Effector memory CD8-positive, alpha-beta T cell (primary cell): ENCODE data around the gene DHPS.

ENCODE experiments used
- ATAC-seq: fragments of 150-1000 bp; cut with Tn5 transposase; replicated peaks from 2 replicates; pipeline ENCODE4 v1.10.0; 2021; ENCODE audit warnings: mild to moderate bottlenecking, moderate library complexity
- DNase-seq, 3 experiments: peaks; one replicate each; pipeline ENCODE4 v3.0.0; 2021
- H3K27ac Mint-ChIP-seq, 2 donors: one replicate each; pipeline ENCODE4 v1.8.0; 2022; ENCODE audit warnings: mild to moderate bottlenecking in 2 of 2, mixed read lengths in 2 of 2, moderate library complexity in 2 of 2
- H3K27me3 Mint-ChIP-seq, 2 donors: one replicate each; pipeline ENCODE4 v1.8.0; 2022; ENCODE audit warnings: mixed read lengths in 2 of 2
- H3K36me3 Mint-ChIP-seq: one replicate; pipeline ENCODE4 v1.8.0; 2022; ENCODE audit warnings: mild to moderate bottlenecking, moderate library complexity, mixed read lengths; ENCODE audit not compliant: insufficient read depth
- H3K4me1 Mint-ChIP-seq, 2 donors: one replicate each; pipeline ENCODE4 v1.8.0; 2022; ENCODE audit warnings: low read depth in 2 of 2, mixed read lengths in 2 of 2
- H3K4me3 Mint-ChIP-seq, 2 donors: one replicate each; pipeline ENCODE4 v1.8.0; 2022; ENCODE audit warnings: mild to moderate bottlenecking in 2 of 2, mixed read lengths in 2 of 2, moderate library complexity in 2 of 2
- H3K9me3 Mint-ChIP-seq, 2 donors: one replicate each; pipeline ENCODE4 v1.8.0; 2022; ENCODE audit warnings: mixed read lengths in 2 of 2

Gene DHPS

DNA sequence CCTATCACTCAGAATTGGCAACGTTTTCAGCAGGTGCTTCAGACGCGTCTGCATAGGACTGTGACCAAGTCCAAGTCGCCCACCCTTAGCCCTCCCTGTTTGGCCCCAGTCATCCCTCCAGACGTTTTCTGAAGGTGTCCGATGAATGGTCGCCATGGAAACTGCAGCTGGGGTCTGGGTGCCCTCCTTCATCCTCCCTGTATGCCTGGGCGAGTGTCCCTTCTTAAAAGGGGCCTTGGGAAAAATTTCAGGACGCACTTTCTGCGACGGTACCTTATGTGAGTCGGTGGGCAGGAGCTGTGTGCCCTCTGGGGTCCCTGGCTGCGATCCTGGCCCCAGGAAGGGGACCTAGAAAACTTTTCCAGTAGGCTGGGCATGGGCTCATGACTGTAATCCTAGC lies 40.2 kb downstream of the DHPS start:
- peaks cover 5% of the 10 kb centered on the region for H3K36me3 Mint-ChIP-seq
- H3K27ac Mint-ChIP-seq: no peak overlapping the region
- H3K4me1 Mint-ChIP-seq: peaks cover 6 to 8% of the 10 kb centered on the region in 2 donors
- H3K9me3 Mint-ChIP-seq: no peaks in the 10 kb centered on the region
- DNase-seq (no peak), ATAC-seq (no peak)
- no peaks in the 10 kb centered on the region for H3K27me3 Mint-ChIP-seq
- no peak overlapping the region for H3K4me3 Mint-ChIP-seq

GRCh38 chr19:12639901-12640613 lies 41.6 kb downstream of the DHPS start:
- H3K36me3 Mint-ChIP-seq: peaks cover 10% of the 10 kb centered on the region
- peak; percentile 94 for ATAC-seq
- peaks cover 8 to 9% of the 10 kb centered on the region in 2 donors for H3K4me1 Mint-ChIP-seq
- H3K27ac Mint-ChIP-seq: peak overlapping the region; percentile 75 to 85
- H3K4me3 Mint-ChIP-seq: peak overlapping the region; percentile 70 to 79
- no peaks in the 10 kb centered on the region for H3K9me3 Mint-ChIP-seq
- no peaks in the 10 kb centered on the region for H3K27me3 Mint-ChIP-seq
- DNase-seq: peak; percentile 76 to 78 (median 77)

- Mint-ChIP-seq H3K4me1 (peaks cover 8 to 10% of the 10 kb centered on the region in 2 donors), H3K27me3 (no peaks in the 10 kb centered on the region), H3K9me3 (no peaks in the 10 kb centered on the region), H3K4me3 (no peak overlapping the region), H3K27ac (no peak overlapping the region), H3K36me3 (peaks cover 14% of the 10 kb centered on the region)
- DNase-seq: no peak
- ATAC-seq: no peak
Measured at GRCh38 chr19:12638611-12639182, 43.0 kb downstream of the DHPS start.

GRCh38 chr19:12636631-12637030 lies 45.0 kb downstream of the DHPS start:
- H3K4me1 Mint-ChIP-seq: peaks cover 8 to 10% of the 10 kb centered on the region in 2 donors
- no peak for DNase-seq
- H3K36me3 Mint-ChIP-seq: peaks cover 32% of the 10 kb centered on the region
- no peak overlapping the region for H3K4me3 Mint-ChIP-seq
- H3K27ac Mint-ChIP-seq: peak overlapping the region in 1 of 2 donors; percentile 67
- H3K9me3 Mint-ChIP-seq: no peaks in the 10 kb centered on the region
- H3K27me3 Mint-ChIP-seq: no peaks in the 10 kb centered on the region
- ATAC-seq: no peak

DNA sequence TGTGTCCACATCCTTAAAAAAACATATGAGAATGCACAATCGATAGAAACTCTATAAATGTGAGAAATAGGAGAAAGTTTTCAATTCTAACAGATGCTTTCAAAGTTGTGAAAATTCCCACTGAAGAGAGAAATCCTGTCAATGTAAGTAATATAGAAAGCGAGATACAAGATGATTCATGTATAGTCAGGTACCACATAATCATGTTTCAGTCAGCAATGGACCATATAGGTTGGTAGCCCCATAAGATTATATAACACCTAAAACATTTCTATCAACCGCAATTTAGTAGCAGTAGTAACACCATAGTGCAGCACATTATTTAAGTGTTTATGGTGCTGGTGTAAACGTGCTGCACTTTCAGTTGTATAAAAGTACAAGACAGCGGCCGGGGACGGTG lies 52.5 kb downstream of the DHPS start:
- ATAC-seq: no peak
- Mint-ChIP-seq H3K36me3 (peaks cover 87% of the 10 kb centered on the region), H3K9me3 (peaks cover 0 to 3% of the 10 kb centered on the region in 2 donors), H3K27ac (peak overlapping the region in 1 of 2 donors; percentile 29), H3K4me1 (peaks cover 0 to 3% of the 10 kb centered on the region in 2 donors), H3K27me3 (no peaks in the 10 kb centered on the region), H3K4me3 (no peak overlapping the region)
- no peak for DNase-seq

DNA sequence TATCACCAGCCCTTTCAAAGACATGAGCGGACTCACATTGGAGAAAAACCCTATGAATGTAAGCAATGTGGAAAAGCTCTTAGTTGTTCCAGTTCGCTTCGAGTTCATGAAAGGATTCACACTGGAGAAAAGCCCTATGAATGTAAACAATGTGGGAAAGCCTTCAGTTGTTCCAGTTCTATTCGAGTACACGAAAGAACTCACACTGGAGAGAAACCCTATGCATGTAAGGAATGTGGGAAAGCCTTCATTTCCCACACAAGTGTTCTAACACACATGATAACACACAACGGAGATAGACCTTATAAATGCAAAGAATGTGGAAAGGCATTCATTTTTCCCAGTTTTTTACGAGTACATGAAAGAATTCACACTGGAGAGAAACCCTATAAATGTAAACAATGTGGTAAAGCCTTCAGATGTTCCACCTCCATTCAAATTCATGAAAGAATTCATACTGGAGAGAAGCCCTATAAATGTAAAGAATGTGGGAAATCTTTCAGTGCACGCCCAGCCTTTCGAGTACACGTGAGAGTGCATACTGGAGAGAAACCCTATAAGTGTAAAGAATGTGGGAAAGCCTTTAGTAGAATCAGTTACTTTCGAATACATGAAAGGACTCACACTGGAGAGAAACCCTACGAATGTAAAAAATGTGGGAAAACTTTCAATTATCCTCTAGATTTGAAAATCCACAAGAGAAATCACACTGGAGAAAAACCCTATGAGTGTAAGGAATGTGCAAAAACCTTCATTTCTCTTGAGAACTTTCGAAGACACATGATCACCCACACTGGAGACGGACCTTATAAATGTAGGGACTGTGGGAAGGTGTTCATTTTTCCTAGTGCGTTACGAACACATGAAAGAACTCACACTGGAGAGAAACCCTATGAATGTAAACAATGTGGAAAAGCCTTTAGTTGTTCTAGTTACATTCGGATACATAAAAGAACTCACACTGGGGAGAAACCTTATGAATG lies 53.3 kb downstream of the DHPS start:
- no peak overlapping the region for H3K4me3 Mint-ChIP-seq
- peaks cover 0 to 6% of the 10 kb centered on the region in 2 donors for H3K4me1 Mint-ChIP-seq
- no peak for DNase-seq
- peak overlapping the region; percentile 29 to 31 for H3K27ac Mint-ChIP-seq
- no peaks in the 10 kb centered on the region for H3K27me3 Mint-ChIP-seq
- H3K9me3 Mint-ChIP-seq: peaks cover 0 to 3% of the 10 kb centered on the region in 2 donors
- ATAC-seq: no peak
- peaks cover 93% of the 10 kb centered on the region for H3K36me3 Mint-ChIP-seq

- DNase-seq (no peak), ATAC-seq (no peak)
- Mint-ChIP-seq H3K27me3 (no peaks in the 10 kb centered on the region), H3K36me3 (peaks cover 93% of the 10 kb centered on the region), H3K4me1 (peaks cover 4 to 12% of the 10 kb centered on the region in 2 donors), H3K9me3 (peaks cover 0 to 3% of the 10 kb centered on the region in 2 donors), H3K27ac (peak overlapping the region in 1 of 2 donors; percentile 38), H3K4me3 (no peak overlapping the region)
Measured at GRCh38 chr19:12626958-12627357, 54.7 kb downstream of the DHPS start.
